Sigmoid colon (tissue), 4 donors: ENCODE results near the gene AIG1.
"Not testable (repeated sequence)": the region's sequence is repeated elsewhere in the genome, so short reads cannot be mapped to it uniquely, and the experiment has no call there.

ENCODE experiments used
- EP300 ChIP-seq, 4 donors: sonication (generic); formaldehyde crosslinking; IDR thresholded peaks; one replicate each; pipeline ENCODE4 v1.6.1; 2017; ENCODE audit warnings: antibody characterized with exemption in 4 of 4
- POLR2A ChIP-seq, 2 donors: fragments of 450-650 bp; IDR thresholded peaks; one replicate each; pipeline ENCODE4 v1.6.1; 2016; ENCODE audit warnings: antibody characterized with exemption in 2 of 2, mild to moderate bottlenecking in 2 of 2, moderate library complexity in 2 of 2
- POLR2AphosphoS5 ChIP-seq, 4 donors: sonication (generic); formaldehyde crosslinking; IDR thresholded peaks; one replicate each; pipeline ENCODE4 v1.6.1; 2017; ENCODE audit warnings: antibody characterized with exemption in 4 of 4
- TF ChIP-seq, protein P1 (sequence below), 4 experiments: fragments of 450-650 bp in 3 of 4; fragments of 200-600 bp in 1 of 4; IDR thresholded peaks; one replicate each; pipeline ENCODE4 v1.5.1; 2016 to 2019; ENCODE audit warnings: antibody characterized with exemption in 4 of 4, mild to moderate bottlenecking in 3 of 4, moderate library complexity in 2 of 4

GRCh38 chr6:143246166-143246775 is 185.6 kb downstream of the AIG1 start:
- TF ChIP-seq, protein P1, sequence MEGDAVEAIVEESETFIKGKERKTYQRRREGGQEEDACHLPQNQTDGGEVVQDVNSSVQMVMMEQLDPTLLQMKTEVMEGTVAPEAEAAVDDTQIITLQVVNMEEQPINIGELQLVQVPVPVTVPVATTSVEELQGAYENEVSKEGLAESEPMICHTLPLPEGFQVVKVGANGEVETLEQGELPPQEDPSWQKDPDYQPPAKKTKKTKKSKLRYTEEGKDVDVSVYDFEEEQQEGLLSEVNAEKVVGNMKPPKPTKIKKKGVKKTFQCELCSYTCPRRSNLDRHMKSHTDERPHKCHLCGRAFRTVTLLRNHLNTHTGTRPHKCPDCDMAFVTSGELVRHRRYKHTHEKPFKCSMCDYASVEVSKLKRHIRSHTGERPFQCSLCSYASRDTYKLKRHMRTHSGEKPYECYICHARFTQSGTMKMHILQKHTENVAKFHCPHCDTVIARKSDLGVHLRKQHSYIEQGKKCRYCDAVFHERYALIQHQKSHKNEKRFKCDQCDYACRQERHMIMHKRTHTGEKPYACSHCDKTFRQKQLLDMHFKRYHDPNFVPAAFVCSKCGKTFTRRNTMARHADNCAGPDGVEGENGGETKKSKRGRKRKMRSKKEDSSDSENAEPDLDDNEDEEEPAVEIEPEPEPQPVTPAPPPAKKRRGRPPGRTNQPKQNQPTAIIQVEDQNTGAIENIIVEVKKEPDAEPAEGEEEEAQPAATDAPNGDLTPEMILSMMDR (IDR thresholded peaks at IDR 0.05): not testable (repeated sequence)
- TF ChIP-seq POLR2A, EP300, POLR2AphosphoS5 (IDR thresholded peaks at IDR 0.05): not testable (repeated sequence)
